HL-60 (cell line): ENCODE results near the gene SH3RF1.

ENCODE experiments used
- GABPA ChIP-seq: IDR thresholded peaks from 2 replicates; pipeline ENCODE4 v1.6.1; 2012; ENCODE audit warnings: low read depth
- POLR2AphosphoS5 ChIP-seq: IDR thresholded peaks from 2 replicates; pipeline ENCODE4 v1.6.1; 2012; ENCODE audit warnings: low read depth
- REST ChIP-seq: IDR thresholded peaks from 2 replicates; pipeline ENCODE4 v1.6.1; 2012; ENCODE audit warnings: low read depth; ENCODE audit not compliant: insufficient replicate concordance
- TF ChIP-seq, protein P1 (sequence below): IDR thresholded peaks from one replicate; pipeline ENCODE4 v1.5.1; 2011; ENCODE audit warnings: low read length, control low read depth, inconsistent platforms; ENCODE audit not compliant: insufficient read depth

DNA sequence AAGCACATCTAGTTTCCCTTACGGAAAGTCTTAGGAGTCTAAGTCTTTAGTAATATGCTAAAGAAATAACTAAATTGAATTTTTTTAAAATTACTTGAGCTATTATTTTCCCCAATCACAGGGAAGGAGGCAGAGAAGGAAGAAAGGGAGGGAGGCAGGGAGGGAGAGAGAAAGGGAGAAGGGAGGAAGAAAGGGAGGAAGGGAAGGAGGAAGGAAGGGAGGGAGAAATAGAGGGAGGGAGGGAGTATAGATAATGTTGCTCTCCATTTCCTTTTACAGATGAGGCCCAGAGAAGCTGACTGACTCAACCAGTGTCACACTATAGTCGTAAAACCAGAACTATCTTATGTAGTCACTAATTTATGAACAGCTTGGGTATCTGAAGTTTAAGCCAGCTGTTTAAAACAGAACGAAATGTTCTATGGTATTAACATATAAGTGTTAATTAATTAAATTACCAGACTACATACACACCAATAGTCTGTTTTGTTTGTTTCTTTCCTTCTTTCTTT is 14.6 kb downstream of the SH3RF1 start:
- TF ChIP-seq POLR2AphosphoS5 (no peak), GABPA (no peak), REST (no peak)
- TF ChIP-seq, protein P1, sequence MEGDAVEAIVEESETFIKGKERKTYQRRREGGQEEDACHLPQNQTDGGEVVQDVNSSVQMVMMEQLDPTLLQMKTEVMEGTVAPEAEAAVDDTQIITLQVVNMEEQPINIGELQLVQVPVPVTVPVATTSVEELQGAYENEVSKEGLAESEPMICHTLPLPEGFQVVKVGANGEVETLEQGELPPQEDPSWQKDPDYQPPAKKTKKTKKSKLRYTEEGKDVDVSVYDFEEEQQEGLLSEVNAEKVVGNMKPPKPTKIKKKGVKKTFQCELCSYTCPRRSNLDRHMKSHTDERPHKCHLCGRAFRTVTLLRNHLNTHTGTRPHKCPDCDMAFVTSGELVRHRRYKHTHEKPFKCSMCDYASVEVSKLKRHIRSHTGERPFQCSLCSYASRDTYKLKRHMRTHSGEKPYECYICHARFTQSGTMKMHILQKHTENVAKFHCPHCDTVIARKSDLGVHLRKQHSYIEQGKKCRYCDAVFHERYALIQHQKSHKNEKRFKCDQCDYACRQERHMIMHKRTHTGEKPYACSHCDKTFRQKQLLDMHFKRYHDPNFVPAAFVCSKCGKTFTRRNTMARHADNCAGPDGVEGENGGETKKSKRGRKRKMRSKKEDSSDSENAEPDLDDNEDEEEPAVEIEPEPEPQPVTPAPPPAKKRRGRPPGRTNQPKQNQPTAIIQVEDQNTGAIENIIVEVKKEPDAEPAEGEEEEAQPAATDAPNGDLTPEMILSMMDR, result no peak
